Stimulated activated naive CD8-positive, alpha-beta T cell treated with anti-CD3 and anti-CD28 coated beads, Interleukin-15, Interleukin-2, amounts not matched to agents 100 ng/mL and 50 ng/mL, for 24 hours (primary cell): ENCODE measurements around the gene ACTR6.
"Not testable (repeated sequence)": the region's sequence is repeated elsewhere in the genome, so short reads cannot be mapped to it uniquely, and the experiment has no call there.

ENCODE experiments used
- H3K27ac Mint-ChIP-seq: one replicate; pipeline ENCODE4 v1.8.0; 2021; ENCODE audit warnings: mild to moderate bottlenecking, mixed read lengths
- H3K27me3 Mint-ChIP-seq: one replicate; pipeline ENCODE4 v1.8.0; 2021; ENCODE audit warnings: mixed read lengths
- H3K36me3 Mint-ChIP-seq: one replicate; pipeline ENCODE4 v1.8.0; 2021; ENCODE audit warnings: low read depth, mixed read lengths
- H3K4me1 Mint-ChIP-seq: one replicate; pipeline ENCODE4 v1.8.0; 2021; ENCODE audit warnings: low read depth, mixed read lengths
- H3K4me3 Mint-ChIP-seq: one replicate; pipeline ENCODE4 v1.8.0; 2021; ENCODE audit warnings: mild to moderate bottlenecking, mixed read lengths
- H3K9me3 Mint-ChIP-seq: one replicate; pipeline ENCODE4 v1.8.0; 2021; ENCODE audit warnings: mixed read lengths

ACTR6 gene

DNA sequence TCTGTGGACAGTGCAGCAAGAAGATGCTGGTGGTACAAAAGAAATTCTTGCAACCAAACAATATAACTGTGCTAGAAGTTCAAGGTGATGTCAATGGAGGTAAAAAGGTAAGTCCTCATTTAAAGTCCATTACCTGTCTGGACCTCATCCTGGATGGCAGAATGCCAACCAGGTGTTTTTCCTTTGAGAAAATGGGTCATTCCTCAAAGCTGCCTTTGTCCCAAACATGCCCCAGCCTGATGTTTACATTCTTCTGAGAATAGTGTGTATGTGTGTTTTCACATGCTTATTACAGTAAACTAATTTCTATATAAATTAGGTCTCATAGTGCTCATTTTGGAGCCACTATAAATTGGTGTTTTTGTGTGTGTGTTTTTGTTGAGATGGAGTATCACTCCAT, 24.9 kb downstream of the ACTR6 start:
- H3K9me3 Mint-ChIP-seq, result no peaks in the 10 kb centered on the region
- H3K36me3 Mint-ChIP-seq, result peaks cover 25% of the 10 kb centered on the region
- H3K27me3 Mint-ChIP-seq, result no peaks in the 10 kb centered on the region
- H3K27ac Mint-ChIP-seq, result no peak overlapping the region
- H3K4me3 Mint-ChIP-seq, result no peak overlapping the region
- no peaks in the 10 kb centered on the region for H3K4me1 Mint-ChIP-seq

DNA sequence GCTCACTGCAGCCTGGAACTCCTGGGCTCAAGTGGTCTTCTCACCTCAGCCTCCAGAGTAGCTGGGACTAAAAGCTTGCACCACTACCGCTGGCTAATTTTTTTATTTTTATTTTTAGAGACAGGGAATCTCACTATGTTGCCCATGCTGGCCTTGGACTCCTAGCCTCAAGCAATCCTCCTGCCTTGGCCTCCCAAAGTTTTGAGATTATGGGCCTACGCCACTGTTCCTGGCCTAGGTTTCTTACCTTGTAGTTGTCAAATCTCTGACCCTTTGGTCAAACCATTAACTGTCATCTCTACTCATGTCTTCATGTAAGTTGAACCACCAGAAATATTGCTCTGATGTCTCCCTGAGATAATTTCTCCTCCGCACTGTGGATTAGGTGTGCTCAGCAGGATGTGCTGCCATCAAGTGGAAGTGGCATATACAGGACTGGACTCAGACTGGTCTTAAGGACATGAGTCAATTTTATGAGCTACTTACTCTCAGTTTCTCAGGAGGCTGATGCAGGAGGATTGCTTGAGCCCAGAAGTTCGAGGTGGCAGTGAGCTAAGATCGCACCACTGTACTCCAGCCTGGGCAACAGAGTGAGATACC, 28.5 kb downstream of the ACTR6 start:
- H3K9me3 Mint-ChIP-seq, result no peaks in the 10 kb centered on the region
- H3K27ac Mint-ChIP-seq, result no peak overlapping the region
- H3K27me3 Mint-ChIP-seq, result no peaks in the 10 kb centered on the region
- H3K4me1 Mint-ChIP-seq, result no peaks in the 10 kb centered on the region
- no peak overlapping the region for H3K4me3 Mint-ChIP-seq
- peaks cover 8% of the 10 kb centered on the region for H3K36me3 Mint-ChIP-seq

DNA sequence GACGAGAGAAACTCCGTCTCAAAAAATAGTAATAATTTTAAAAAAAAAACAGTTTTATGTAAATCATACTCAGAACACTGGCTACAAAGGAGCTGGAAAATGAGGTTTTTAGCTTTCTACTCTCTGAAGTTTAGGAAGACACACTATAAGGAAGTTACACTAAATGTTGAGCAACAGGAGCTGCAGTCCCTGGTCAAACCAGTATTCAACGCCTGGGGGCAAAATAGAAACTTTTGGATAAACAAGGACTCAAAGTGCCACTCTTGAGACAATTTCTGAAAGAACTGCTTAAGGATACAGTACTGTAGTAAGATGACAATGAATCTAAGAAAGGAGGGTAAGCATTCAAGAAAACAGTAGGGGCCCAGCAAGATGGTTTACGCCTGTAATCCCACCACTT, 29.3 kb downstream of the ACTR6 start:
- H3K27ac Mint-ChIP-seq, result no peak overlapping the region
- H3K9me3 Mint-ChIP-seq, result no peaks in the 10 kb centered on the region
- peaks cover 5% of the 10 kb centered on the region for H3K36me3 Mint-ChIP-seq
- H3K4me1 Mint-ChIP-seq, result no peaks in the 10 kb centered on the region
- H3K4me3 Mint-ChIP-seq, result no peak overlapping the region
- no peaks in the 10 kb centered on the region for H3K27me3 Mint-ChIP-seq

DNA sequence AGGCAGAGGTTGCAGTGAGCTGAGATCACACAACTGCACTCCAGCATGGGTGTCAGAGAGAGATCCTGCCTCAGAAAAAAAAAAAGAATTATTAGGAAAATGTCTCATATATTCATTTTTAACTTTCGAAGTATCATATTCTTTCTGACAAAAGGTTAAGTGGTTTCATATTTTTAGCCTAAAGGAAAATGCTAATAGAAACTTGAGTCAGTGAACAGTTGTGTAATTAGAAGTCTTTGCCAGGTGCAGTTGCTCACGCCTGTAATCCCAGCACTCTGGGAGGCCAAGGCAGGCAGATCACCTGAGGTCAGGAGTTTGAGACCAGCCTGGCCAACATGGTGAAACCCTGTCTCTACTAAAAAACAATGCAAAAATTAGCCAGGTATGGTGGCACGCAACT, 31.3 kb downstream of the ACTR6 start:
- H3K27me3 Mint-ChIP-seq, H3K36me3 Mint-ChIP-seq, H3K4me1 Mint-ChIP-seq, H3K9me3 Mint-ChIP-seq, H3K4me3 Mint-ChIP-seq, H3K27ac Mint-ChIP-seq: not testable (repeated sequence)

DNA sequence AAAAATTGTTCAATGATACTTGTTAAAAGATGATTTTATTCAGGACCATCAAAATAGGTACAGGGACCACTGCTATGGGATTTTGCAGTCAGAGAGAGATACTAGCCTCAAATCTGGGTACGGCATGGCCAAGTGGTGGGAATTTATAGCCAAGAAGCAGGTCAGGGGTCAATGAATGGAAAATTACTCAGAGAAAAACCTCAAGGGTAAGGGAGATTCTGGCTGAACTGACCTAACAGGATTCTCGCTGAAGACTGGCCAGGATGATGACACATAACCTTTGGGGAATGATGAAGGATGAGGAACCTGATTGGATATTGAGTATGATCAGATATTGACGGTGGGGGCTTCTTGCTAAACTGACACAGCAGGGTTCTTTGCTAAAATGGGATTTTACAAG, 33.6 kb downstream of the ACTR6 start:
- Mint-ChIP-seq H3K4me1 (no peaks in the 10 kb centered on the region), H3K27ac (no peak overlapping the region), H3K9me3 (no peaks in the 10 kb centered on the region), H3K4me3 (no peak overlapping the region), H3K36me3 (no peaks in the 10 kb centered on the region), H3K27me3 (no peaks in the 10 kb centered on the region)

DNA sequence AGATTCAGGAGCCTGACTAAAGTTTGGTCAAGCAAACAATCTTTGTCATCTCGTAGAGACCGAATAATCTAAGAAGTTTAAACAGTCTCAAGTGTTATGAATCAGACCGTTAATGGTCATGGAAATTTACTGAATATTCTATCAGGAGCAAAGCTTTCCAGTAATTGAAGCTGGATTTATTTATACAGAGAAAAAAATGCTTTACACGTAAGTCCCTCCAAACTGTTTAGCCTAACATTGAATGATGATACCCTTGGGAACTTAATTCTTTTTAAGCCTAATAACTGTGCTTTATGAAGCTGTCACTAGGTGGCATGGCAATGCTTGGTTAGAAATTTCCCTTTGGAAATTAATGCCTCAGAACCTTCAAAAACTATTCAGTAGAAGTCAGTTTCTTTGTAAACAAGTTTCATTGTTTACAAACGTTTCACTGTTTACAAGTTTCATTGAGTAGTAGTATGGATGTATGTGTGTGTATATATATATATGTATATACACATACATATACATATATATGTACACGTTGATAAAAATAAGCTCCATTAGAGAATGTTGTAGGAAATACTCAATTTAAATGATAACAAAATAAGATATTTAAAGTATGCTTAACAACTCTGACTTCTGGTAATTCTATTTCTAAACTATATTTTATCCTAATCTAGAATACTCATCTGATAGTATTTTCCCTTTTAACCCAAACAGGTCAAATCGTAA, 34.1 kb downstream of the ACTR6 start:
- no peaks in the 10 kb centered on the region for H3K4me1 Mint-ChIP-seq
- H3K36me3 Mint-ChIP-seq, result no peaks in the 10 kb centered on the region
- H3K27ac Mint-ChIP-seq, result no peak overlapping the region
- H3K27me3 Mint-ChIP-seq, result no peaks in the 10 kb centered on the region
- H3K4me3 Mint-ChIP-seq, result no peak overlapping the region
- H3K9me3 Mint-ChIP-seq, result no peaks in the 10 kb centered on the region

DNA sequence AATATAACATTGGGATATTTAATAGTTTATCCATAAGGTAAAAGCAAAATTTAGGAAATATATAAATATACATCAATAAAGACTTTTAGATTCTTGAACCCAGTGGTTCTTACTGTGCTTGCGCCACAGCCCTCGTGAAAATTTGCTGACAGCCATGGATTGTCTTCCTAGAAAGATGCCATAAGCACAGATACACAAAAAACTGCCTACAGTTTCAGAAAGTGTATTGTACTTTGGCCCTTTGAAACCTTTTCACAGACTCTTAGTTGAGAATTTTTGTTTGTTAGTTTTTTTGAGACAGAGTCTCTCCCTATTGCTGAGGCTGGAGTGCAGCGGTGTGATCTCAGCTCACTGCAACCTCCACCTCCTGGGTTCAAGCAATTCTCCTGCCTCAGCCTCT, 38.2 kb downstream of the ACTR6 start:
- Mint-ChIP-seq H3K27ac (no peak overlapping the region), H3K4me3 (no peak overlapping the region), H3K9me3 (no peaks in the 10 kb centered on the region), H3K36me3 (no peaks in the 10 kb centered on the region), H3K27me3 (no peaks in the 10 kb centered on the region), H3K4me1 (no peaks in the 10 kb centered on the region)

DNA sequence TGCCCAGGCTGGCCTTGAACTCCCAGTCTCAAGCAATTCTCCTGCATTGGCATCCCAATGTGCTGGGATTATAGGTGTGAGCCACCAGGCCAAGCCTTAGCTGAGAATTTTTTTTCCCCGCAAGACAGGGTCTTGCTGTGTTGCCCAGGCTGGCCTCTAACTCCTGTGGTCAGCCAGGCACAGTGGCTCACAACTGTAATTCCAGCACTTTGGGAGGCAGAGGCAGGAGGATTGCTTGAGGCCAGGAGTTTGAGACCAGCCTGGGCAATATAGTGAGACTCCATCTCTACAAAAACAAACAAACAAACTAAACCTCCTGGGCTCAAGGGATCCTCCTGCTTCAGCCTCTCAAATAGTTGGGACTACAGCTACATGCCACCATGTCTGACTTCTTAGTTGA, 39.0 kb downstream of the ACTR6 start:
- H3K4me1 Mint-ChIP-seq, result no peaks in the 10 kb centered on the region
- H3K36me3 Mint-ChIP-seq, result no peaks in the 10 kb centered on the region
- H3K27ac Mint-ChIP-seq, result no peak overlapping the region
- no peak overlapping the region for H3K4me3 Mint-ChIP-seq
- no peaks in the 10 kb centered on the region for H3K9me3 Mint-ChIP-seq
- no peaks in the 10 kb centered on the region for H3K27me3 Mint-ChIP-seq

DNA sequence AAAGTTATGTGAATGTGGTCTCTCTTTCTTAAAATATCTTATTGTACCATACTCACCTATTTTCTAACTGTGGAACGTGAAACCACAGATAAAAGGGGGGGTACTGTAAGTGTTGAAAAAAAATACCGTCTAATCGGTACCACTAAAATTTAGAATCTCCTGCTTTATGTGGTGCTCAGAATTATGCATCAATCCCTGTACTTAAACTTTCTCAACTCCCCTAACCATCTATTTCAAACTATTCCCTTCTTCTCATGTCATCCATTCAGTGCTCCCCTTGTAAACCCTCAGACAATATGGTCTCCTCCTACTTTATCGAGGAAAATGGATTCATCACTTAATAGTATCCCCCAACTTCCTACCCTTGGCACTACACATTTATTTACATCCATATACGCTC, 42.5 kb downstream of the ACTR6 start:
- Mint-ChIP-seq H3K27me3 (no peaks in the 10 kb centered on the region), H3K36me3 (no peaks in the 10 kb centered on the region), H3K27ac (no peak overlapping the region), H3K4me1 (no peaks in the 10 kb centered on the region), H3K9me3 (no peaks in the 10 kb centered on the region), H3K4me3 (no peak overlapping the region)

DNA sequence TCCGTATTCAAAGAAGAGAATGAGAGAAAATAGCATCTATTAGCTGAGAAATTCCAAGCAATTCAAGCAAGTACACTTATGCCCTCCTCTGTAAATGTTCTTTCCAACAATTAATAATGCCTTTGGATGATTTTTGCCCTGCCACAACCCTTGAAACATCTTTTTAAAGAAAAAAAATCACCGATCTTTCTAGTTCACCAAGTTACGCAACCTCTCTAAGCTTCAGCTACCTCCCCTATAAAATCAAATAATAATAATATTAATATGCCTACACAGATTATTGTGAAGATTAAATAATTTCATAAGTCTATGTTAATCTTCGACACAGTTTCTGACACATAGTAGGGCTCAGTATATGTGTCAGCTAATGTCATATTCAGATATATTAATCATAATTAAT, 47.1 kb downstream of the ACTR6 start:
- H3K9me3 Mint-ChIP-seq, result no peaks in the 10 kb centered on the region
- no peaks in the 10 kb centered on the region for H3K27me3 Mint-ChIP-seq
- H3K27ac Mint-ChIP-seq, result no peak overlapping the region
- H3K4me3 Mint-ChIP-seq, result no peak overlapping the region
- H3K36me3 Mint-ChIP-seq, result no peaks in the 10 kb centered on the region
- H3K4me1 Mint-ChIP-seq, result no peaks in the 10 kb centered on the region

DNA sequence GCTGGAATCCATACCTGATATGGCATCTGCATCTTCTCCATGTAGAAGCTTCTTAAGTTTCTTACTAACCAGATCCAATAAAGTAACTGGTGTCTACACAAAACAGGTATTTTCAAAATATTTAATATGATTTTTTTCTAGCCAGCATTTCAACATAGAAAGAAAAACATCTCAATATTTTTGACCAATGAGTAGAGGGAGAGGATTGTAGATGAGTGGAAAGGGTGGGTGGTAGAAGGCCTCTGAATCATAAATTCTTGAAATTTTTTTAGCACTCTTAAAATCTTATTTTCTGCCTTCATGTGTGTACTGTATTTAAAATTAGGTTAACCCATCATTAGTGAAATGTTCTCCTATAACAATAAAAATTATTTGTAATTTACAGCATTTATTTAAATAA, 48.3 kb downstream of the ACTR6 start:
- Mint-ChIP-seq H3K9me3 (no peaks in the 10 kb centered on the region), H3K27me3 (no peaks in the 10 kb centered on the region), H3K4me3 (no peak overlapping the region), H3K4me1 (no peaks in the 10 kb centered on the region), H3K27ac (no peak overlapping the region), H3K36me3 (no peaks in the 10 kb centered on the region)

DNA sequence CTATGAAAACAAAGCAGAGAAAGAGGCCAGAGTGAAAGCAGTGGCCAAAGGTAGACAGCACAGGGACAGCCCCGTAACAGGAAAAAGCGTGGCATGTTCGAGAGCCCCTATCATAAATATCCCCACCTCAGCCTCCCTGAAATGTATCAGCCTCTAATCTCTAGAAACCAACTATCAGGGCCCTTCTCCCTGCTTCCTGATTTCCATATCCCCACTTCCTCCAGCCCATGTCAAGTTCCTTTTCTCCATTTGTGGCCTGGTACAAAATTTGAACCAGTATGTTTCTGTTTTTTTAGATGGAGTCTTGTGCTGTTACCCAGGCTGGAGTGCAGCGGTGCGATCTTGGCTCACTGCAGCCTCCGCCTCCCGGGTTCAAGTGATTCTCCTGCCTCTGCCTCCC, 49.3 kb downstream of the ACTR6 start:
- no peak overlapping the region for H3K4me3 Mint-ChIP-seq
- no peaks in the 10 kb centered on the region for H3K4me1 Mint-ChIP-seq
- H3K27me3 Mint-ChIP-seq, result no peaks in the 10 kb centered on the region
- H3K9me3 Mint-ChIP-seq, result no peaks in the 10 kb centered on the region
- H3K36me3 Mint-ChIP-seq, result no peaks in the 10 kb centered on the region
- H3K27ac Mint-ChIP-seq, result no peak overlapping the region

DNA sequence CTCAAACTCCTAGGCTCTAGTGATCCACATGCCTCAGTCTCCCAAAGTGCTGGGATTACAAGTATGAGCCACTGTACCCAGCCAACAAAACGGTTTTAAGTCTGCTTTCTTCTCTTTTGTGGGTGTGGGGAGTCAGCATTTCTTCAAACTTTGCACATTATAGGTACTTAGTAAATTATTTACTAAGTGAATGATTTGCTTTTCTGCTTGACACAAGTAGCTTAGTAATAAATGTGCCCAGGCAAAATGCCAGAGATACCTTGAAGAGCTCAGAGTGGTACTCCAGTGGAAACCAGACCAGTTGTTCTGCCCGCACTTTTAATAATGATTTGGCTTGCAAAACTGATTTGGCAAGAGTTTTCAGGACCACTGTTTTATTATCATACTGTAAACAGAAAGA, 51.3 kb downstream of the ACTR6 start:
- no peaks in the 10 kb centered on the region for H3K36me3 Mint-ChIP-seq
- no peak overlapping the region for H3K4me3 Mint-ChIP-seq
- no peaks in the 10 kb centered on the region for H3K9me3 Mint-ChIP-seq
- H3K27ac Mint-ChIP-seq, result no peak overlapping the region
- H3K27me3 Mint-ChIP-seq, result no peaks in the 10 kb centered on the region
- no peaks in the 10 kb centered on the region for H3K4me1 Mint-ChIP-seq

DNA sequence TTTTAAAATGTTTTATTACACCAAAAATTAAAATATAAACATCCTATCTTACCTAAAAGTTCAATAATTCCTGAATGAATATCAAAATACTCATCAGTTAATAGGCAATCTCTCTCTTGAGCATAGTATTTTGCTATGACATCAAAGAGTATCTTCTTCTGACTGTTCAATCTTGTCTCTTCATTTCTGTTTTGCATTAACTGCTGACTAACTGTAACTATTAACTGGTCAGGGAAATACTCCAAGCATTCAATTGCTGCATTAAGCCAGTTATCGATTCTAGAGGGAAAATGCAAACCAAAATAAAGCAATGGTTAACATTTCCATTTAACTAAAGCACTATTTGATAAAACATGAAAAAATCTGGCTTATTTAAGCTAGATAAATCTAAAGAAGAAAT, 52.8 kb downstream of the ACTR6 start:
- Mint-ChIP-seq H3K4me3 (no peak overlapping the region), H3K27ac (no peak overlapping the region), H3K4me1 (no peaks in the 10 kb centered on the region), H3K9me3 (no peaks in the 10 kb centered on the region), H3K27me3 (no peaks in the 10 kb centered on the region), H3K36me3 (no peaks in the 10 kb centered on the region)

DNA sequence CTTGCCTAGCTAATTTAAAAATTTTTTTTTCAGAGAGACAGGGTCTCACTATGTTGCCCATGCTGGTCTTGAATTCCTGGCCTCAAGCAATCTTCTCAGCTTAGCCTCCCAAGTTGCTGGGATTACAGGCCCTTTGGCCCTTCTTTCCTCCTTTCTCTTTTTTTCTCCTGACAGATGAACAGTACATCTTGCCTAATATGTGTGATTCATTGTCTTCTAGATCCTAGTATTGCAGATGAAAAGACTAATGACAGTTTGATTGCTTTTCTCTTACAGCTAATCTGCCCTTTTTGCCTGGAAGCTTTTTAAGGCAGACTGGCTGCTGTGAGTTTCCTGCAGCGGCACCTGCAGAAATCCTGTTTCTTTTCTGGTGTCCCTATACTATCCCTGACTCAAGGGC, 54.3 kb downstream of the ACTR6 start:
- H3K4me3 Mint-ChIP-seq, result no peak overlapping the region
- no peaks in the 10 kb centered on the region for H3K9me3 Mint-ChIP-seq
- H3K4me1 Mint-ChIP-seq, result no peaks in the 10 kb centered on the region
- H3K27me3 Mint-ChIP-seq, result no peaks in the 10 kb centered on the region
- H3K27ac Mint-ChIP-seq, result no peak overlapping the region
- H3K36me3 Mint-ChIP-seq, result no peaks in the 10 kb centered on the region

DNA sequence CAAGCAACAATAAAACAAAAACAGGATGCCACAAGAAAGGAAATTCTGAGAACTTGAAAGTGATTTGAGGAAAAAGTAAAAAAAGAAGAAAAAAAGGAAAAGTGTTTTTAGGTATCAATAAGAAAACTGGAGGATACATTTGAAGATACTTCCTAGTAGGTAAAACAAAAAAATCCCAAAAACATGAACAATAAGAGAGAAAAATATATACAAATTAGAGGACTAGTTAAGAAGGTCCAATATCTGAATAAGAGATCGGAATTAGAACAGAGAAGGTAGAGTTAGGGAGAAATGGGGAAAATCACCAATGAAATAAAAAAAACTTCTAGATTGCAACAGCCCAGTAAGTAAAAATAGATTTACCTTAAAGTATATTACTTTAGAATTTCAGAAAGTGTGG, 57.5 kb downstream of the ACTR6 start:
- H3K27me3 Mint-ChIP-seq, result no peaks in the 10 kb centered on the region
- H3K27ac Mint-ChIP-seq, result no peak overlapping the region
- H3K4me3 Mint-ChIP-seq, result no peak overlapping the region
- no peaks in the 10 kb centered on the region for H3K36me3 Mint-ChIP-seq
- no peaks in the 10 kb centered on the region for H3K9me3 Mint-ChIP-seq
- no peaks in the 10 kb centered on the region for H3K4me1 Mint-ChIP-seq
